ENCODE measurements around the gene C1QTNF8. TPM values are rescaled to one million over a fixed set of nuclear protein-coding genes. Genes with fewer than 3 reads are reported as not detected.
"Not testable (repeated sequence)": the region's sequence is repeated elsewhere in the genome, so short reads cannot be mapped to it uniquely, and the experiment has no call there.

The C1QTNF8 gene
- total RNA-seq, 4 donors from 2014 or later: not detected

GRCh38 chr16:1089822-1090619, 6.0 kb downstream of the C1QTNF8 start:
- no peaks in the 10 kb centered on the region for H3K36me3 ChIP-seq
- no peak overlapping the region for H3K4me3 ChIP-seq
- DNase-seq: peak; percentile 42
- H3K27me3 ChIP-seq: peaks cover 0 to 29% of the 10 kb centered on the region in 2 donors
- H3K27ac ChIP-seq: no peak overlapping the region
- intact Hi-C loops (cut with DNase I; ENCODE audit: low total_unique reads): no loop called here
- peak in 1 of 4 experiments; percentile 9 for TF ChIP-seq CTCF (IDR thresholded peaks at IDR 0.05)
- TF ChIP-seq POLR2A (IDR thresholded peaks at IDR 0.05): no peak
- H3K9me3 ChIP-seq: peaks cover 0 to 8% of the 10 kb centered on the region in 2 donors
- peaks cover 0 to 11% of the 10 kb centered on the region in 2 donors for H3K4me1 ChIP-seq

GRCh38 chr16:1089439-1089821, 6.6 kb downstream of the C1QTNF8 start:
- no peak for DNase-seq
- H3K4me1 ChIP-seq: peaks cover 0 to 11% of the 10 kb centered on the region in 2 donors
- H3K27ac ChIP-seq: no peak overlapping the region
- H3K36me3 ChIP-seq: no peaks in the 10 kb centered on the region
- peaks cover 0 to 14% of the 10 kb centered on the region in 2 donors for H3K9me3 ChIP-seq
- no peak for TF ChIP-seq POLR2A (IDR thresholded peaks at IDR 0.05)
- H3K27me3 ChIP-seq: peaks cover 0 to 29% of the 10 kb centered on the region in 2 donors
- no peak overlapping the region for H3K4me3 ChIP-seq
- intact Hi-C loops (cut with DNase I; ENCODE audit: low total_unique reads): no loop called here

GRCh38 chr16:1088295-1089170, 7.5 kb downstream of the C1QTNF8 start:
- Histone ChIP-seq H3K4me1 (peaks cover 0 to 11% of the 10 kb centered on the region in 2 donors), H3K27me3 (peaks cover 0 to 29% of the 10 kb centered on the region in 2 donors), H3K36me3 (no peaks in the 10 kb centered on the region), H3K4me3 (no peak overlapping the region), H3K9me3 (peaks cover 0 to 21% of the 10 kb centered on the region in 2 donors), H3K27ac (no peak overlapping the region)
- intact Hi-C loops (cut with DNase I; ENCODE audit: low total_unique reads): no loop called here
- no peak for TF ChIP-seq CTCF (IDR thresholded peaks at IDR 0.05)
- no peak for TF ChIP-seq POLR2A (IDR thresholded peaks at IDR 0.05)
- DNase-seq: no peak

- intact Hi-C loops (cut with DNase I; ENCODE audit: low total_unique reads); H3K27ac ChIP-seq; DNase-seq; H3K36me3 ChIP-seq; H3K4me3 ChIP-seq: not testable (repeated sequence)
- Histone ChIP-seq H3K9me3 (peaks cover 0 to 21% of the 10 kb centered on the region in 2 donors), H3K4me1 (peaks cover 0 to 11% of the 10 kb centered on the region in 2 donors), H3K27me3 (peaks cover 0 to 35% of the 10 kb centered on the region in 2 donors)
Measured at GRCh38 chr16:1086443-1086842, 9.6 kb downstream of the C1QTNF8 start.

- no peak for DNase-seq
- intact Hi-C loops (cut with DNase I; ENCODE audit: low total_unique reads): no loop called here
- H3K9me3 ChIP-seq: peaks cover 0 to 21% of the 10 kb centered on the region in 2 donors
- H3K36me3 ChIP-seq: no peaks in the 10 kb centered on the region
- peaks cover 0 to 39% of the 10 kb centered on the region in 2 donors for H3K27me3 ChIP-seq
- H3K4me3 ChIP-seq: no peak overlapping the region
- TF ChIP-seq CTCF (IDR thresholded peaks at IDR 0.05) (no peak), POLR2A (IDR thresholded peaks at IDR 0.05) (no peak)
- peaks cover 0 to 7% of the 10 kb centered on the region in 2 donors for H3K4me1 ChIP-seq
- no peak overlapping the region for H3K27ac ChIP-seq
Measured at GRCh38 chr16:1084971-1085370, 11.1 kb downstream of the C1QTNF8 start.
